HepG2 (cell line): ENCODE data around the gene RNASE8. TPM values are rescaled to one million over a fixed set of nuclear protein-coding genes. Genes with fewer than 3 reads are reported as not detected.

Source experiments
- ARHGAP35 ChIP-seq: sonication (generic); formaldehyde crosslinking; IDR thresholded peaks from 2 replicates; pipeline ENCODE4 v1.9.0; 2022; ENCODE audit warnings: mild to moderate bottlenecking, inconsistent platforms, moderate library complexity, missing genetic modification reagents, borderline replicate concordance
- BORCS8-MEF2B ChIP-seq: sonication (generic); formaldehyde crosslinking; IDR thresholded peaks from 2 replicates; pipeline ENCODE4 v1.8.0; 2022; ENCODE audit warnings: mild to moderate bottlenecking, missing genetic modification reagents
- CENPT ChIP-seq: sonication (generic); formaldehyde crosslinking; IDR thresholded peaks from 2 replicates; pipeline ENCODE4 v1.8.0; 2022; ENCODE audit warnings: low read depth, mild to moderate bottlenecking, moderate library complexity, missing genetic modification reagents
- ELF4 ChIP-seq: sonication (generic); formaldehyde crosslinking; IDR thresholded peaks from 2 replicates; pipeline ENCODE4 v1.5.0; 2020; ENCODE audit warnings: missing genetic modification reagents, mild to moderate bottlenecking, moderate library complexity, borderline replicate concordance
- HOXD1 ChIP-seq: sonication (generic); formaldehyde crosslinking; IDR thresholded peaks from 2 replicates; pipeline ENCODE4 v1.5.0; 2020; ENCODE audit warnings: missing genetic modification reagents
- ISX ChIP-seq: sonication (generic); formaldehyde crosslinking; conservative IDR thresholded peaks from 2 replicates; pipeline ENCODE4 v1.5.0; 2020; ENCODE audit warnings: missing genetic modification reagents
- MEF2D ChIP-seq: sonication (generic); formaldehyde crosslinking; IDR thresholded peaks from 2 replicates; pipeline ENCODE4 v1.5.1; 2020; ENCODE audit warnings: mild to moderate bottlenecking, missing genetic modification reagents
- NR2F2 ChIP-seq: IDR thresholded peaks from 2 replicates; pipeline ENCODE4 v1.6.1; 2012; ENCODE audit warnings: low read depth, inconsistent platforms, borderline replicate concordance
- NR2F6 ChIP-seq, 2 experiments: IDR thresholded peaks; 2 replicates each; pipeline ENCODE4 v1.6.1; 2016; ENCODE audit warnings: antibody characterized with exemption in 1 of 2, mild to moderate bottlenecking in 1 of 2
- PATZ1 ChIP-seq: sonication (generic); formaldehyde crosslinking; IDR thresholded peaks from 2 replicates; pipeline ENCODE4 v1.4.0; 2020; ENCODE audit warnings: missing genetic modification reagents
- RFX3 ChIP-seq: IDR thresholded peaks from 2 replicates; pipeline ENCODE4 v1.6.1; 2016; ENCODE audit warnings: missing biosample characterization, missing genetic modification reagents
- SKI ChIP-seq: fragments of 450-650 bp; IDR thresholded peaks from one replicate; pipeline ENCODE4 v1.6.1; 2018; ENCODE audit warnings: mild to moderate bottlenecking; ENCODE audit not compliant: partially characterized antibody
- SSRP1 ChIP-seq: IDR thresholded peaks from 2 replicates; pipeline ENCODE4 v1.6.1; 2016; ENCODE audit warnings: control low read depth
- TSC22D2 ChIP-seq: sonication (generic); formaldehyde crosslinking; IDR thresholded peaks from 2 replicates; pipeline ENCODE4 v1.5.1; 2020; ENCODE audit warnings: missing genetic modification reagents, mild to moderate bottlenecking, borderline replicate concordance
- ZFAT ChIP-seq: sonication (generic); formaldehyde crosslinking; conservative IDR thresholded peaks from 2 replicates; pipeline ENCODE4 v1.8.1; 2023; ENCODE audit warnings: missing genetic modification reagents, inconsistent platforms
- ZFP41 ChIP-seq: sonication (generic); formaldehyde crosslinking; IDR thresholded peaks from 2 replicates; pipeline ENCODE4 v1.4.0; 2020; ENCODE audit warnings: mild to moderate bottlenecking, missing genetic modification reagents, borderline replicate concordance
- ZFP82 ChIP-seq: sonication (generic); formaldehyde crosslinking; IDR thresholded peaks from 2 replicates; pipeline ENCODE4 v1.5.1; 2020; ENCODE audit warnings: mild to moderate bottlenecking, missing genetic modification reagents, borderline replicate concordance
- ZFP91 ChIP-seq: sonication (generic); formaldehyde crosslinking; IDR thresholded peaks from 2 replicates; pipeline ENCODE4 v1.9.0; 2022; ENCODE audit warnings: missing genetic modification reagents, mild to moderate bottlenecking, borderline replicate concordance
- ZNF256 ChIP-seq: sonication (generic); formaldehyde crosslinking; conservative IDR thresholded peaks from 2 replicates; pipeline ENCODE4 v1.4.0; 2020; ENCODE audit warnings: missing genetic modification reagents
- ZNF337 ChIP-seq: sonication (generic); formaldehyde crosslinking; IDR thresholded peaks from 2 replicates; pipeline ENCODE4 v1.5.1; 2020; ENCODE audit warnings: missing genetic modification reagents, low read depth, mild to moderate bottlenecking, borderline replicate concordance
- ZNF607 ChIP-seq: sonication (generic); formaldehyde crosslinking; IDR thresholded peaks from 2 replicates; pipeline ENCODE4 v1.5.1; 2020; ENCODE audit warnings: missing genetic modification reagents, mild to moderate bottlenecking, borderline replicate concordance
- ZNF737 ChIP-seq: sonication (generic); formaldehyde crosslinking; IDR thresholded peaks from 2 replicates; pipeline ENCODE4 v1.5.0; 2020; ENCODE audit warnings: missing genetic modification reagents, mild to moderate bottlenecking, borderline replicate concordance
- ZNF776 ChIP-seq: sonication (generic); formaldehyde crosslinking; IDR thresholded peaks from 2 replicates; pipeline ENCODE4 v1.4.0; 2020; ENCODE audit warnings: mild to moderate bottlenecking, missing genetic modification reagents
- polyA plus RNA-seq, 8 experiments: library from polyadenylated mRNA; depleted of rRNA in 3 of 8; stranded (reverse) in 7 of 8; unstranded in 1 of 8; fragments of >200 nt; fragmentation: Illumina TruSeq in 4 of 8; extraction: Trizol in 4 of 8; gene quantifications; 2 replicates each; pipeline versions ENCODE4 v1.2.1 to v1.2.3, GENCODE V29; 2011 to 2016; ENCODE audit warnings: low read depth in 4 of 8, missing spikeins in 1 of 8, mixed read lengths in 1 of 8; ENCODE audit not compliant: insufficient read depth in 1 of 8
- total RNA-seq, 5 experiments: library from RNA; depleted of rRNA; stranded (reverse); fragments of >200 nt; fragmentation: Illumina TruSeq; extraction: Trizol; gene quantifications; 2 replicates each; pipeline ENCODE4 v1.2.3, GENCODE V29; 2016; ENCODE audit warnings: low read depth in 1 of 5
- TF ChIP-seq, protein P1 (sequence below): sonication (generic); formaldehyde crosslinking; IDR thresholded peaks from 2 replicates; pipeline ENCODE4 v1.5.1; 2020; ENCODE audit warnings: missing genetic modification reagents, mild to moderate bottlenecking, borderline replicate concordance

Gene RNASE8
- total and polyA plus RNA-seq, 2 of the 13 experiments (the other 11 are each of a cell fraction or from before 2014, with no cell fraction given): not detected

DNA sequence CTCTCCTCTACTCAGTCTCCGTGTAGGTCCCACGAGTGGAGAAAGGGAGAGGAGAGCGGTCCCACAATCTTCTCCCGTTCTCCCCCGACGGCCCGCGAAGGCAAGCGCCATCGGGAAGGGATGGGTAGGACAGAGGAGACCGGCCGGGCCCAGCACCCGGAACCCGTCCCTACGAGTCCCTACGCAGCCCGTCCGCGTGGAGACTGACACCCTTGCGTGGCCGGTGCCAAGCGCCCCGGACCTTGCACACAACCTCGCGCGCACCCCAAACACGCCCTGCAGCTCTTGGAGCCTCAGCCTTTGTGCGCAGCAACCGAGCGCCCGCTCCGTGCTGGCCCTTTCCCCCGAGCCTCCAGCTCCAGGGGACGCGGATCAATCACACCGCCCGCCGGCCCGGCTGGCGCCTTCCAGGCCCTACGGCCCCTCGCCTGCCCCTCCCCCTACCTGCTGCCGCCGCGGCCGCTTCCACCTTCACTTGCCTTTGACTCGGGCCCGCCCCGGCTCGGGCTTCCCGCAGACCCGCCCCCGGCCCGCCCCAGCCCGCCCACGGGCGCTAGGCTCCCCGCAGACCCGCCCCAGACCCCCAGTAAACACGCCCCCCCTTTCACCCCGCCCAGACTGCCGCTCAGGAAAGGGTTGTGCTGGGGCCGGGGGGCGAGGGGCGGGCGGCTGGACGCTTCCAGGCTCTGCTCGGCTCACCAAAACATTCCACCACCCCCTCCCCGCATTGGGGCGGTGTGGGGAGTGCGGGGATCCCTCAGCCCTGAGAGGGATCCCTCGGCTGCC lies 32.8 kb upstream of the RNASE8 start, which contains the start of gene NDRG2 (continued):
- peak; percentile 82; the same call in 1 of the 2 replicates for TF ChIP-seq CENPT
- peak; percentile 56; the same call in 1 of the 2 replicates for TF ChIP-seq ISX (CRISPR knock-in tag)
- TF ChIP-seq, protein P1, sequence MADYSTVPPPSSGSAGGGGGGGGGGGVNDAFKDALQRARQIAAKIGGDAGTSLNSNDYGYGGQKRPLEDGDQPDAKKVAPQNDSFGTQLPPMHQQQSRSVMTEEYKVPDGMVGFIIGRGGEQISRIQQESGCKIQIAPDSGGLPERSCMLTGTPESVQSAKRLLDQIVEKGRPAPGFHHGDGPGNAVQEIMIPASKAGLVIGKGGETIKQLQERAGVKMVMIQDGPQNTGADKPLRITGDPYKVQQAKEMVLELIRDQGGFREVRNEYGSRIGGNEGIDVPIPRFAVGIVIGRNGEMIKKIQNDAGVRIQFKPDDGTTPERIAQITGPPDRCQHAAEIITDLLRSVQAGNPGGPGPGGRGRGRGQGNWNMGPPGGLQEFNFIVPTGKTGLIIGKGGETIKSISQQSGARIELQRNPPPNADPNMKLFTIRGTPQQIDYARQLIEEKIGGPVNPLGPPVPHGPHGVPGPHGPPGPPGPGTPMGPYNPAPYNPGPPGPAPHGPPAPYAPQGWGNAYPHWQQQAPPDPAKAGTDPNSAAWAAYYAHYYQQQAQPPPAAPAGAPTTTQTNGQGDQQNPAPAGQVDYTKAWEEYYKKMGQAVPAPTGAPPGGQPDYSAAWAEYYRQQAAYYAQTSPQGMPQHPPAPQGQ: no peak
- no peak for TF ChIP-seq MEF2D (CRISPR knock-in tag)
- peak; percentile 72 for TF ChIP-seq SKI
- TF ChIP-seq HOXD1 (CRISPR knock-in tag): 0 out of 2 replicates have a peak, but pooled peaks have one; percentile 74
- no peak; the same call in 1 of the 2 replicates for TF ChIP-seq ZFP41 (CRISPR knock-in tag)
- TF ChIP-seq RFX3 (CRISPR knock-in tag): 0 out of 2 replicates have a peak, but pooled peaks have one; percentile 22
- TF ChIP-seq NR2F6 (IDR thresholded peaks at IDR 0.05): no peak
- TF ChIP-seq NR2F6 (CRISPR knock-in tag; IDR thresholded peaks at IDR 0.05): peak; percentile 30; the same call in 1 of the 2 replicates
- TF ChIP-seq ARHGAP35 (CRISPR knock-in tag): peak; percentile 85; the same call in 1 of the 2 replicates
- peak; percentile 79 for TF ChIP-seq ZNF776 (CRISPR knock-in tag)
- TF ChIP-seq ZFP82 (CRISPR knock-in tag): no peak
- no peak for TF ChIP-seq ZNF337 (CRISPR knock-in tag)
- peak; percentile 82 for TF ChIP-seq PATZ1 (CRISPR knock-in tag)
- no peak for TF ChIP-seq SSRP1
- no peak for TF ChIP-seq TSC22D2 (CRISPR knock-in tag)
- 0 out of 2 replicates have a peak, but pooled peaks have one; percentile 65 for TF ChIP-seq ZNF256 (CRISPR knock-in tag)
- TF ChIP-seq ELF4 (CRISPR knock-in tag): no peak
- TF ChIP-seq NR2F2: no peak
- no peak for TF ChIP-seq ZFAT (CRISPR knock-in tag)
- no peak; the same call in 1 of the 2 replicates for TF ChIP-seq BORCS8-MEF2B (CRISPR knock-in tag)
- TF ChIP-seq ZNF737 (CRISPR knock-in tag): no peak
- no peak; the same call in 1 of the 2 replicates for TF ChIP-seq ZNF607 (CRISPR knock-in tag)
- TF ChIP-seq ZFP91 (CRISPR knock-in tag): peak; percentile 87
